B cell (primary cell): Measurements from ENCODE around the gene FBXO28. TPM values are rescaled to one million over a fixed set of nuclear protein-coding genes. Genes with fewer than 3 reads are reported as not detected.

Experiments
- ATAC-seq: fragments of 200-7000 bp; cut with Tn5 transposase; one replicate; pipeline ENCODE4 v1.10.0; 2021; ENCODE audit warnings: low read depth, mild to moderate bottlenecking, moderate number of reproducible peaks, moderate library complexity
- CTCF ChIA-PET: fragments of 350-600 bp; sonication (Branson Sonifier 250); formaldehyde crosslinking; loops from one replicate; lab custom pipeline; 2021; ENCODE audit warnings: antibody characterized with exemption, inconsistent platforms; lab: Charles Lee
- POLR2A ChIA-PET: fragments of 350-600 bp; sonication (Branson Sonifier 250); formaldehyde crosslinking; loops from one replicate; lab custom pipeline; 2021; ENCODE audit warnings: antibody characterized with exemption; lab: Charles Lee
- DNase-seq: peaks from one replicate; pipeline ENCODE4 v3.0.0; 2013
- H2AFZ ChIP-seq: 2 replicates; pipeline ENCODE4 v1.6.1; 2012; ENCODE audit warnings: mild to moderate bottlenecking, low read depth, low read length; ENCODE audit not compliant: insufficient read depth, poor library complexity, severe bottlenecking
- H3K27ac ChIP-seq, 2 donors: 1 replicate in 1 of 2; 2 replicates in 1 of 2; pipeline ENCODE4 v1.5.1; 2012 to 2013; ENCODE audit warnings: low read length in 2 of 2, mild to moderate bottlenecking in 2 of 2, moderate library complexity in 1 of 2
- H3K27me3 ChIP-seq, 4 experiments: fragments of 200-600 bp in 1 of 4; sonication (generic) in 1 of 4; replicated peaks in 1 of 4; 1 replicate in 2 of 4; 2 replicates in 2 of 4; pipeline versions ENCODE4 v1.6.1 to v1.7.0; 2013 to 2016; ENCODE audit warnings: low read length in 3 of 4, mild to moderate bottlenecking in 2 of 4, mixed read lengths in 1 of 4, moderate library complexity in 1 of 4; ENCODE audit not compliant: insufficient read depth in 4 of 4, control insufficient read depth in 3 of 4; ENCODE audit errors: control extremely low read depth in 1 of 4
- H3K36me3 ChIP-seq, 2 experiments: replicated peaks in 1 of 2; 1 replicate in 1 of 2; 2 replicates in 1 of 2; pipeline versions ENCODE4 v1.6.1 to v1.7.1; 2013; ENCODE audit warnings: low read length in 1 of 2; ENCODE audit not compliant: insufficient read depth in 2 of 2, control insufficient read depth in 1 of 2; ENCODE audit errors: control extremely low read depth in 1 of 2, extremely low read depth in 1 of 2
- H3K4me1 ChIP-seq, 2 donors: fragments of 200-600 bp in 1 of 2; sonication (generic) in 1 of 2; 1 replicate in 1 of 2; 2 replicates in 1 of 2; pipeline versions ENCODE4 v1.5.1 to v1.6.1; 2013 to 2017; ENCODE audit warnings: low read length in 2 of 2; ENCODE audit not compliant: control insufficient read depth in 2 of 2, insufficient read depth in 2 of 2
- H3K4me2 ChIP-seq: replicated peaks from 2 replicates; pipeline ENCODE3; 2012; ENCODE audit warnings: mild to moderate bottlenecking, low read depth, low read length; ENCODE audit not compliant: poor library complexity, severe bottlenecking
- H3K4me3 ChIP-seq, 5 experiments: fragments of 200-600 bp in 1 of 5; sonication (generic) in 1 of 5; 1 replicate in 3 of 5; 2 replicates in 2 of 5; pipeline versions ENCODE4 v1.5.1 to v1.7.0; 2011 to 2016; ENCODE audit warnings: low read length in 4 of 5, mild to moderate bottlenecking in 4 of 5, low read depth in 2 of 5, control low read depth in 1 of 5, moderate library complexity in 1 of 5; ENCODE audit not compliant: insufficient read depth in 1 of 5; ENCODE audit errors: control extremely low read depth in 1 of 5, extremely low read depth in 1 of 5
- H3K79me2 ChIP-seq: fragments of 200-600 bp; sonication (generic); one replicate; pipeline ENCODE4 v1.6.0; 2016; ENCODE audit warnings: low read length; ENCODE audit not compliant: control insufficient read depth, insufficient read depth
- H3K9ac ChIP-seq: fragments of 200-600 bp; sonication (generic); 2 replicates; pipeline ENCODE4 v1.6.1; 2017; ENCODE audit warnings: mild to moderate bottlenecking, low read length, moderate library complexity
- H3K9me3 ChIP-seq, 3 donors: one replicate each; pipeline versions ENCODE4 v1.6.1 to v1.7.1; 2013; ENCODE audit warnings: low read length in 2 of 3; ENCODE audit not compliant: control insufficient read depth in 2 of 3, insufficient read depth in 1 of 3; ENCODE audit errors: control extremely low read depth in 1 of 3
- H4K20me1 ChIP-seq: 2 replicates; pipeline ENCODE4 v1.6.0; 2012; ENCODE audit warnings: mild to moderate bottlenecking, low read length; ENCODE audit not compliant: insufficient read depth, control insufficient read depth, poor library complexity, severe bottlenecking
- H3K27ac Mint-ChIP-seq: one replicate; pipeline ENCODE4 v1.8.0; 2021; ENCODE audit warnings: mixed read lengths
- H3K27me3 Mint-ChIP-seq: one replicate; pipeline ENCODE4 v1.8.0; 2021; ENCODE audit warnings: mixed read lengths
- H3K4me1 Mint-ChIP-seq: one replicate; pipeline ENCODE4 v1.8.0; 2021; ENCODE audit warnings: mixed read lengths
- H3K4me3 Mint-ChIP-seq: one replicate; pipeline ENCODE4 v1.8.0; 2021; ENCODE audit warnings: mixed read lengths
- H3K9me3 Mint-ChIP-seq: one replicate; pipeline ENCODE4 v1.8.0; 2022; ENCODE audit warnings: mixed read lengths; ENCODE audit not compliant: insufficient read depth
- EZH2 ChIP-seq: IDR thresholded peaks from 2 replicates; pipeline ENCODE4 v1.6.1; 2012; ENCODE audit warnings: borderline replicate concordance, low read depth, mild to moderate bottlenecking, moderate library complexity, low read length; ENCODE audit not compliant: insufficient read depth, poor library complexity, severe bottlenecking
- WGBS: methylation state at CpG from one replicate; pipeline ENCODE4 v1.1.5; 2013; ENCODE audit warnings: missing lambda C conversion rate; ENCODE audit not compliant: insufficient coverage; 5-methylcytosine and 5-hydroxymethylcytosine counted together
- intact Hi-C: fragments of 100-400 bp; cut with micrococcal nuclease; formaldehyde crosslinking; loops from one replicate; pipeline ENCODE4 v1.10.0; 2022
- polyA plus RNA-seq: library from polyadenylated mRNA; depleted of rRNA; stranded (reverse); fragments of >200 nt; gene quantifications from 2 replicates; pipeline ENCODE4 v1.2.3, GENCODE V29; 2012
- total RNA-seq, 2 donors: library from RNA; stranded (reverse); fragments of 120-200 nt in 1 of 2; gene quantifications; 1 replicate in 1 of 2; 2 replicates in 1 of 2; pipeline versions ENCODE4 v1.2.3 to v1.2.4, GENCODE V29; 2013 to 2022
- TF ChIP-seq, protein P1 (sequence below): fragments of 200-600 bp; IDR thresholded peaks from one replicate; pipeline ENCODE4 v1.8.0; 2022; ENCODE audit warnings: antibody characterized with exemption, mild to moderate bottlenecking

The FBXO28 gene
- total and polyA plus RNA-seq, 2 donors (not counting 1 experiment from before 2014, with no cell fraction given) = 17.5 to 39.7 TPM

DNA sequence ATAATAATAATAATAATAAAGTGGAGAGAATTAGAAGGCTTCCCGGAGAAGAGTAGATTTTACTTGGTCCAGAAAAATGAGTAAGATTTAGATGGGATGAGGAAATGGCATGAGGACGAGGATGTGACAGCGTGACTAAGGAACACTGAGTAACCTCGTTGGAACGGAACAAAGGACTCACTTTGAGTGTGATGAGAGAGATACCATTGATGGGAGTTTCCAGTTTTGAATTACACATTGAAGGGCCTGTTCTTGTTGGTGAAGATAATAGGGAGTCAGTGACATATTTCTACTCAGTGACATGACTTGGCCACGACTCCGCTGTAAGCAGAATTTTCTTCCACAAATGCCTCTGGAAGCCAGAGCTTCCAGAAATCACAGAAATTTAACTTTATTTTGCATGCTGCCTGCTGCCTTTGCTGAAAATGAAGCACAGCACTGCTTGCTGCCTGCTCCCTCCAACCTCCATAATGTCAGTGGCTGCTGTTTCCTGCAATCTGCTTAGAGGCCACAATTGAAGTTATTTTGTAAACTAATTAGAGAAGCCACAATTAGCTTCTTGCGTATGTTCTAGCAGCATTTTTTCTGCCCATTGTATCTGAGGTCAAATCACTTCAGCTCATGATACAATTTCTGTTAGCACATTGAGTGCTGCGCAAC lies 33.7 kb upstream of the FBXO28 start:
- CTCF ChIA-PET = interaction anchor here (1.5 kb wide), 1 partner anchor 29 kb away, joined by 3 read pairs; no protein-coding TSS in a partner anchor

DNA sequence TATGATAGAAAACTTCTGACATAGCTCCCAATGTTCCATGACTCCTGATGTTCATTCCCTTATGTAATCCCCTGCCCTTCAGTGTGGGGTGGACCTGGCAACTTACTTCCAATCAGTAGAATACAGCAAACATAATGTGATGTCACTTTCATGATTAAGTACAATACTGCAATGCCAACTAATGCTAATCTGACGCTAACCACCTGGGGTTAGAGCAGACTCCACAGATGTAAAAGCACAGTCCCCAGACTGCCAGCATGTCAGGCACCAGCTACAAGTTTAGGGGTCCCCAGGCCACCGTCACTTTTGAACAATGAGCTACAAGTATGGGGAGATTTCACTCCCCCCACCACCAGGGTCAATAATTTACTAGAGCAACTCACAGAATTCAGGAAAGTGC lies 32.3 kb upstream of the FBXO28 start:
- H3K9me3 Mint-ChIP-seq = no peaks in the 10 kb centered on the region
- Histone ChIP-seq H3K27me3 (no peaks in the 10 kb centered on the region), H3K4me1 (no peaks in the 10 kb centered on the region), H3K27ac (no peak overlapping the region), H3K79me2 (no peaks in the 10 kb centered on the region), H3K4me3 (no peak overlapping the region), H3K9ac (no peak overlapping the region), H2AFZ (no peak overlapping the region), H4K20me1 (no peaks in the 10 kb centered on the region), H3K36me3 (no peaks in the 10 kb centered on the region), H3K4me2 (no peak overlapping the region), H3K9me3 (no peaks in the 10 kb centered on the region)
- ChIA-PET CTCF (no interaction called here), POLR2A (no interaction called here)
- H3K4me3 Mint-ChIP-seq = no peak overlapping the region
- TF ChIP-seq, protein P1, sequence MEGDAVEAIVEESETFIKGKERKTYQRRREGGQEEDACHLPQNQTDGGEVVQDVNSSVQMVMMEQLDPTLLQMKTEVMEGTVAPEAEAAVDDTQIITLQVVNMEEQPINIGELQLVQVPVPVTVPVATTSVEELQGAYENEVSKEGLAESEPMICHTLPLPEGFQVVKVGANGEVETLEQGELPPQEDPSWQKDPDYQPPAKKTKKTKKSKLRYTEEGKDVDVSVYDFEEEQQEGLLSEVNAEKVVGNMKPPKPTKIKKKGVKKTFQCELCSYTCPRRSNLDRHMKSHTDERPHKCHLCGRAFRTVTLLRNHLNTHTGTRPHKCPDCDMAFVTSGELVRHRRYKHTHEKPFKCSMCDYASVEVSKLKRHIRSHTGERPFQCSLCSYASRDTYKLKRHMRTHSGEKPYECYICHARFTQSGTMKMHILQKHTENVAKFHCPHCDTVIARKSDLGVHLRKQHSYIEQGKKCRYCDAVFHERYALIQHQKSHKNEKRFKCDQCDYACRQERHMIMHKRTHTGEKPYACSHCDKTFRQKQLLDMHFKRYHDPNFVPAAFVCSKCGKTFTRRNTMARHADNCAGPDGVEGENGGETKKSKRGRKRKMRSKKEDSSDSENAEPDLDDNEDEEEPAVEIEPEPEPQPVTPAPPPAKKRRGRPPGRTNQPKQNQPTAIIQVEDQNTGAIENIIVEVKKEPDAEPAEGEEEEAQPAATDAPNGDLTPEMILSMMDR = no peak
- TF ChIP-seq EZH2 = no peak
- peaks cover 14% of the 10 kb centered on the region for H3K27me3 Mint-ChIP-seq
- no CpG with 5 or more reads among the region's 2 CpGs for WGBS
- ATAC-seq (no peak), DNase-seq (no peak)
- no peaks in the 10 kb centered on the region for H3K4me1 Mint-ChIP-seq
- intact Hi-C loops = no loop called here
- no peak overlapping the region for H3K27ac Mint-ChIP-seq

More for the DNA sequence above, 33.7 kb upstream of the FBXO28 start:
- no peak for DNase-seq
- Histone ChIP-seq H3K27me3 (no peaks in the 10 kb centered on the region), H3K9me3 (no peaks in the 10 kb centered on the region), H3K79me2 (no peaks in the 10 kb centered on the region), H2AFZ (no peak overlapping the region), H3K4me3 (no peak overlapping the region), H3K9ac (no peak overlapping the region), H3K36me3 (no peaks in the 10 kb centered on the region), H3K27ac (no peak overlapping the region), H4K20me1 (no peaks in the 10 kb centered on the region), H3K4me2 (no peak overlapping the region), H3K4me1 (no peaks in the 10 kb centered on the region)
- ATAC-seq = no peak
- Mint-ChIP-seq H3K27ac (no peak overlapping the region), H3K27me3 (peaks cover 17% of the 10 kb centered on the region), H3K4me1 (no peaks in the 10 kb centered on the region), H3K9me3 (no peaks in the 10 kb centered on the region), H3K4me3 (no peak overlapping the region)
- intact Hi-C loops = no loop called here
- 92% methylated on average over 8 of the region's 9 CpGs for WGBS
- TF ChIP-seq, protein P1 = no peak
- TF ChIP-seq EZH2 = no peak
- POLR2A ChIA-PET = no interaction called here
